NT2/D1 (cell line): ENCODE measurements around the gene S1PR2.

Experiments used
- SUZ12 ChIP-seq: IDR thresholded peaks from 2 replicates; pipeline ENCODE4 v1.6.1; 2011; ENCODE audit not compliant: insufficient read length, insufficient read depth; ENCODE audit errors: extremely low read depth
- YY1 ChIP-seq: IDR thresholded peaks from 2 replicates; pipeline ENCODE4 v1.6.1; 2011; ENCODE audit not compliant: insufficient read length, insufficient read depth
- ZNF274 ChIP-seq: IDR thresholded peaks from 2 replicates; pipeline ENCODE4 v1.6.1; 2011; ENCODE audit warnings: mild to moderate bottlenecking, low read depth, low read length

DNA sequence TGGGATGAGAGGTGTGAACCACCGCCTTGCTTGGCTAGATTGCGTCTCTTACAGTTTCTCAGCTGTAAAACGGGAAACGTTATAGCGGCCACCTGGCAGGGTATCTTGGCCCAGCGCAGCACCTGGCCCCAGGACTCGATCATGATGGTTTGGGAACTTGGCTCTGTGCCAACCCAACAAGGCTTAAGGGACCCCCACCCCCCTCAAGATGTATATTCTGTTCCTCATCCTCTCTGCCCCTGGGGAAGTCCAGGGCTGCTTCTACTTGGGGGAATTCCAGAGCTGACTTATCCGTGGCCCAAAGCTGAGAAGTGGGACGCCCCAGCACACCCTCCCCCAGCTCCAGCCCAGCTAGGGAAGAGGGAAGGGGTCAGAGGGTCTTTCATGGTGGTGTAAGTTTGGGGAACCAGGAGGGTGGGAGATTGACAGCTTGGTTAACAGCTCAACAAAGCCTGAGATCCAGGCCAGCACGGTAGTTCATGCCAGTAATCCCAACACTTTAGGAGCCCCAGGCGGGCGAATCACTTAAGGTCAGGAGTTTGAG, 40.5 kb upstream of the S1PR2 start:
- TF ChIP-seq YY1 (no peak), ZNF274 (no peak), SUZ12 (no peak)
